GM18907 (cell line): ENCODE results near the gene AMBP.

ENCODE experiments used
- ATAC-seq: cut with Tn5 transposase; IDR thresholded peaks from one replicate; pipeline ENCODE4 v1.9.1; 2021; ENCODE audit warnings: mild to moderate bottlenecking, moderate library complexity; ENCODE audit not compliant: unreplicated experiment

The AMBP gene

DNA sequence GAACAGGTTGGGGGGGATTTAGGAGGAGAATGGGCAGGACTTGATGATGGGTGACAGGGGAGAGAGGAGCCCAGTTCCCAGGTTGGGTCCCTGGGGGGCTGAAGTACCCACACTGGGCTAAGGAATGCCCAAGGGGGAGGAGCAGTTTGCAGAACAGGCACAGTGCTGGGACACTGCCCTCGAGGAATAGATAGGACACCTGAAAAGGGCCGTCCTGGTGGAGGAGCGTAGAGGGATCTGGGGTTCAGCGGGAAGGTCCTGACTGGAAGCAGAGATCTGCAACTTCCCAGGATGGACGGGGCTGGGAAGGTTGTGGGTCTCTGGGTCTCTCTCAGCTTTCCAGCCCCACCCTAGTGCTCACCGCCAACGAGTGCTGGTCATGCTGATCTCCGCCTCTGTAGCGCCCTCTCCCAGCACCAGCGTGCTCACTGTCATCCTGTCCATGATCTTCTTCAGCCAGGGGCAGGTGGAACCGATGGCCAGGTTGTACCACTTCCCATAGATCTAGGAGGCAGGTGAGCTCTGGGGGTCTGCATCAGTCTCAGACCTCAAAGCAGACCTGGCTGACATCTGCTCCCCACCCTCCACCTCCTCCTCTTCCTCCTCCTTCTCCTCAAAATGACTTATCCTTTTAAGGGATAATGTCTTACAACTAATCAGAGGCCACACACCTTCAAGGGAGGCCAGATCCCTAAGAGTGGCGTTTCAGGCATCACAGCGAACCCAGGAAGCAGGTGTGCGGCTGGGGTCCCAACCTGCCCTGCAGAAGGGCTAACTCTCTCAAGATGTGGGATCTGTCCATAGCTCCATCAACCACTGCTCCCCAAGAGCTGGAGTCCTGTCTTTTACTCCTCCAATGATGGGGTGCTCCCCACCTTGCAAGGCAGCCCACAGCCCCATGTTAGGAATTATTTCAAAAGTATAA, 1.6 kb downstream of the AMBP start:
- no peak for ATAC-seq

DNA sequence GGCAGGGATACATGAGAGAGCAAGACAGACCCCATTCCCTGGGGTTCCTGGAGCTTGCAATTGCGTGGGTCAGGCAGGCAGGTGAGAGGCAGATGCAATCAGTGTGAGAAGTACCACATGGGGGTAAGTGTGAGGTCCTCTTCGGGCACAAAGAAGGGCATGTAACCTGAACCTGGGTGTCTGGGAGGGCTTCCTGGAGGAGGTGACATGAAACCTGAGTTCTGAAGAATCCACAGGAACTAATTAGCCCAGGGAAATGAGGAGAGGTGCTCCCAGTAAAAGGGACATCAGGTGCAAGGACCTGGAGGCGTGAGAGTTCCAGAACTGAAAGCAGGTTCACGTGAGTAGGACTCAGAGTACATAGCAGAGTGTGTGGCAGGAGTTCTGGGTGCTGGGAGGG, 2.5 kb downstream of the AMBP start:
- ATAC-seq, result no peak

DNA sequence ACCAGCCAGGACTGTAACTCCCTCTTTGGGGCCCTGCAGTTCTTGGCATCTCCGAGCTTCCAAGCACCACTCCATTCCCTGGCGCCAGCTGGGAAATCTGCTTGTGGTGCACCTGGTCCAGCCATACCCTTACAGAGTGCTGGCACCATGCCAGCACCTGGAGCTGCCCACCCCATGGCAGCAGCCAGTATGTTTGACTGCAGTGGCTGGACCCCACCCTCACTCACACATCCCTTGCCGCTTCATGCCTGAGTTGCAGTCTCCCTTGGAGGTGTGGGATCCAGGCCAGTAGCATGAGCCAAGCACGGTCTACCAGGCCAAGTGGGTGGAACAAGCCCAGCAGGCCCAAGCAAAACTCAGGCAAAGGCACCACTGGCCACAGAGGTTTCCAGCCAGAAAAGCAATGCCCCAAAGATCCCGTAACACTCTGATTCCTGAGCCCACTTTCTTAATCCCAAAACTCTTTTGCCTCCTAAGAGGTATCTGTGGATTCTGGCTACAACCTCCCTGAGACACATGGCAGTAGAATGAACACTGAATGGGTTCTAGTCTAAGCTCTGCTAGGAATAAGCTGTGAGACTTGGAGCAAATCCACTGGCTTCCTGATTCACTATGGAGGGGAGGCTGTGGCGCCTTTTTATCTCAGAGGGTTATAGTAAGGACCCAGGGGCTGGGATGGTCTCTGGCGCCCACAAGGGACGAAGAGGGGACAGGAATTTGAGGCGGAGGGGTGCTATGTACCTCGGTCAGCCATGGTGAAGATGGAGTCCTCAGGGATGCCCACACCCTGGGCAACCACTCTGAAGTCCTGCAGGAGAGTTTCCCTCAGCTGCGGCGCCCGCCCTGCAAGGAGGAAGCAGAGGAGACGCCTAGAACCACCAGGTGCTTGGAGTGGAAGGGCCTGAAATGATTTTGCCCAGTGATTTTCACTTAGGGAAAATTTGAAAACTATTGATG, 5.6 kb downstream of the AMBP start:
- no peak for ATAC-seq

DNA sequence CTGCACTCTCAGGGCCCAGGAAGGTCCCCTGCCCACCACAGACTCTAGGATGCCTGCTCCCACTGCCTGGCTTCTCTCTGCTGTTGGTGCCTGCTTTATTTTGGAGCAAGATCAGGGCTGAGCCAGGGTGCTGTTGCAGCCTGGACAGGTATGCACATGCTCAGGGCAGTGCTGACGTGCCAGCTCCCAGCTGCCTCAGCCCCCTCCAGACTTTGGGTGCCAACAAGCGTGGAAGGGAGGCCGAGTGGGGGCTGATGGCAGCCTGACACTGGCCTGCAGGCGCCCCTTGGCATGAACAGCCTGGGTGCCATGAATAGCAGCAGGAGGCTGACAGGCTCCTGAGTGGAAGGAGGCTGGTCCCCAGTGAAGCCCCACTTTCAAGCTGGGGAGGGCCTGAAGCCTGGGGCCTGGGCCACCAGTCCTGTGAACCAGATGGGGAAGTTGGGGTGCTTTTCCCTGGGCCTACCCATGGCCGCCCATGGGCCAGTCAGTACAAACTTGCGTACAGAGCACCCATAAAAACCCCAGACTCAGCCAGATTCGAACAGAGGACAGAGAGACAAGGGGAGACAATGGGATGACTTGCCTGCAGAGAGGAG, 6.8 kb downstream of the AMBP start:
- ATAC-seq, result no peak

DNA sequence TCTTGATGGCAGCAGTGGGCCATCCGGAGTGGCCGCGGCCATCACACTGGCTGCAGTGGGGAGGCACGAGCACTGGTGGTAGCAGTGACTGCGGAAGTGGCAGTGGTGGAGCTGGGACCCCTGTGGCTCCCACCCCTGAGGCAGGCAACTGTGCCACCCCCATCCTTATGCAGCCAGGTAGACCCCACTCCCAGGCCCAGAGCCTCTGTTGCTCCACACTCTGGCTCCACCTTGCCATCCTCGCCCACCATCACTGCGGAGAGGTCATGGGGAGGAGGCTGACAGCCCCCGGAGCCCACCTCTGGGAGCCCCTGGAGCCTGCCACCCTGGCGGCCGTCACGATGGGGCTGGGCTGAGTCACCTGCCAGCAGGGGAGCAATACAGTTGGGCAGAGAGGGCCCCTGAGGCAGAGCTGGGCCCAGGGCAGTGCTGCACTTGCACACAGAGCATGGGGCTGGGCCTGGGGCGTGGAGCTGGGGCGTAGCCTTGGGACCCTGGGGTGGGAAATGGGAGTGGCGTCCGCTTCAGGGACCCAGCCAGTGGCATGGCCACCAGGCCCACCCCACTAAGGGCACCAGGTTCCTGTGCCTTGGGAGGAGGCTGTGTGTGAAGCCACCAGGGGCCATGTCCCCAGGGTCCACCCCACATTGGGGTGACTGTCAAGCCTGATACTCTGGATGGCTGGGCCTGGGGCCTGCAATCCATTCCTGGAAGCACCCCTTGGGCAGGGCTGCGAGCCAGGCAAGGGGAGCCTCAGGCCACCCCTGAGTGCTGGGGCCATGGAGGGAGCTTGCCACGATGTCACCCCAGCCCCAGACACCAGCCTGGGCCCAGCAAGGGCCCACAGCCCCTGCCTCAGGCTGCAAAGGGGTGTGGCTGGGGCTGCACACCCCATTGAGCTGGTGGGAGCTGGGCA, 7.7 kb downstream of the AMBP start:
- no peak for ATAC-seq

DNA sequence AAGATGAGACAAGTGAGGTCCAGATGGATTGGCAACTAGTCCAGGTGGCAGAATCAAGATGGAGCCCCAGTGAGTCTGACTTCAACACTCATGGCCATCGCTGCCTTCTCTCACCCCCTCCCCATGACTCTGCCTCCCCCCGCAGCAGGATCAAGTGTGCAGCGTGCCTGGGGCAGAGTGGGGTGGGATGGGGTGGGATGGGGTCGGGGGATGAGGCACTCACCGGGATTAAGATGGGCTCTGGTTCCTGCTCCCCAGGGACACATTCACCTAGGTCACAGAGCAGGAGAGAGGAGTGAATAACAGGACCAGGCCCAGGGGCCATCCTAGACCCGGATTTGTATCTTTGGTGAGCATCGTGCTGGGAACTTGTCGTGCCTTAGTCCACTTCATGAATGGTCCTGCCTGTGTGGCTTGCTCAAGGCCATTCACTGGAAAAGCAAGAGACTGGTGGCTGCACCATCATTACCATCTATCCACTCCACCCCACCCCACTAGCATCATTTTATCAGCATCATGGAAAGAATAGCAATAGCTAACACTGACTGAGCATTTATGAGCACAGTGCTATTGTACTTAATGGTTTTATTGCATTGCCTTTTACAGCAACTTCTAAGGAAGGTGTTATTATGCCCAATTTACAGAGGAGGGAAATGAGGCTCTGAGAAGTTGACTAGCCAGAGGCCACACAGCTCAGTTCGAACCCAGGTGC, 8.5 kb downstream of the AMBP start:
- ATAC-seq, result no peak

DNA sequence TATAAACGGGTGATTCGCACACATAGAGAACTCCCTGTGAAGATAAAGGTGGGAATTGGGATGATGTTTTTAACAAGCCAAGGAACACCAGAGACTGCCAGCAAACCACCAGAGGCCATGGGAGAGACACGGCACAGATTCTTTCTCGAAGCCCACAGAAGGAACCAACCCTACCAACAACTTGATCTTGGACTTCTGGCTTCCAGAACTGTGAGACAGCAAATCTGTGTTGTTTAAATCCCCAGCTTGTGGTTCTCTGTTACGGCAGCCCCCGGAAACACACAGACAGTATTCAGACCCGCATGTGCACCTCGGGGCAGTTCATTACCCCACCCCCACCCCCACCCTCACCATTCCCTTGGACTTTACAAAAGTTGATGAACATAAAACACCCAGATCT, 12.8 kb downstream of the AMBP start:
- no peak for ATAC-seq

DNA sequence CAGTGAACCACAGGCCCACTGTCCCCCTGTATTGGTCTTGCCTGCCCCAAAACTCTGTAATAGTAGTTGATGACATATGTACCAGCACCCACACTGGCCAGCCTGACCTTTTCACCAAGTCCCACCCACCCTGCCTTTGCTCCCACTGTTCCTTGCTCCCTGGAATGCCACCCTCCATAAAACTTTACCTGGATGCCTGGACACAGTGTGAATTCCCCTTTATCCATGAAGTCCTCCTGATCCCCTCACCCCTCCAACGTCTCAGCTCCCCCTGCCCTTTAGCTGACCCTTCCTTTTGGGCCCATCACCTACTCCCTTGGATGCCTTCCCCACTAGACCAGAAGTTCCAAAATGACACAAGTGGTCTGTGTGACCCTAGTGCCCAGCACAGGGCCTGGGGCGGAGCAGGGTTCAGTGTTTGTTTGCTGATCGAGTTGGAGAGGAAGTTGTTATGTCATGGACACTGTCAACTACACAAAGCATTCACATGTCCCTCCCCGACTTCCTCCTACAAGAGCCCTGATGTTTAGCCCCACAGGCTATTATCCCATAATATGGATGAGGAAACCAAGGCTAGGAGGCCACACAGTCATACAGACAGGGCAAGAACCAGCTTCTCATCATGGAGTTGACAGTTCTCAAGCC, 16.1 kb downstream of the AMBP start:
- ATAC-seq, result no peak

DNA sequence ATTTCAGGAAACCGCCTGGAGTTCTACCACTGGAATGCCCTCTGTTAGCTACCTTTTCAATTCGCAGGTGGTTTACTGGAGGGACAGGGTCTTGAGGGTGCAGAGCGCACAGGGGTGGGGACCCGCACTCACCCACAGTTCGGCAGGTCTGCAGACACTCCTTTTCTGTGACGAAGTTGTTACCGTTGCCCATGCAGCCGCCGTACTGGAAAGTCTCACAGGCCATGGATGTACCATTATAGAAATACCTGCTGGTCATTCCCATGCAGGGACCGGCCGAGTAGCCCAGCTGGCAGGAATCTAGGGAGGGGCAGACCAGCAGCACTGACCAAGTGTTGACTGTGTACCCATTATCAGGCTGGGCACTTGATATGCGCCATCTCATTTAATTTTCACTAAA, 16.8 kb downstream of the AMBP start:
- ATAC-seq, result no peak

DNA sequence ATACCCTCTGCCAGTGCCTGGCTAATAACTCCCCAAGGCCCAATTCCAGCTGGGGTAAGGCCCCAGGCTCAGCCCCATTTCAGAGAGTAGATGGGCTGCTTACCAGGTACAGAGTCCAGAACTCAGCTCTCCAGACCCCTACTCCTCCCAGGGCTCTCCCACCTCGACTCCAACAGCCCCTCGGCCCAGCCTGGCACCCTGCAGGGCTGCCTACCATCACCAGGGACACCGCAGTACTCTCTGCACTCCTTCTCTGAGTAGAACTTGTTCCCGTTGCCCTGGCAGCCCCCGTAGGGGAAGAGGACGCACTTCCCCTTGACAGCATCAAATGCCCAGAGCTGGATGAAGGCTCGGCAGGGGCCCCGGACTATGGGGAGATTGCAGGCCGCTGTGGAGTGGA, 17.4 kb downstream of the AMBP start:
- ATAC-seq, result no peak

DNA sequence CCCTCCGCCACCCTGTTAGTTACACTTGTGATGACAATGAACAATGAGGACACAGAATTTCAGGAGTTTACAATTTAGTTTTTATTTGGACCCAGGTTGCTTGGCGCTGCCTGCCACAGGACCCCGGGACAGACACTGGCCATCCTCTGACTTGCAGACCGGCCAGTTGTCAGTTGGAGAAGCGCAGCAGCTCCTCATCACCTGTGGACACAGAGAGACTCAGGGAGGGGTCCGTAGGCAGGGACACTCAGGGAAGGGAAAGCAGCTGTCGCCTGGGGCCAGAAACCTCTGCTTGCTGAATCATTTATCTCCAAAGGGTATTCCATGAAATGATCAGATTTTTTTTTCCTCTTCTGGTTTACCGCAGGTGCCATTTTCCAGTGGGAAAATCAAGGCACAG, 18.0 kb downstream of the AMBP start:
- ATAC-seq, result no peak

DNA sequence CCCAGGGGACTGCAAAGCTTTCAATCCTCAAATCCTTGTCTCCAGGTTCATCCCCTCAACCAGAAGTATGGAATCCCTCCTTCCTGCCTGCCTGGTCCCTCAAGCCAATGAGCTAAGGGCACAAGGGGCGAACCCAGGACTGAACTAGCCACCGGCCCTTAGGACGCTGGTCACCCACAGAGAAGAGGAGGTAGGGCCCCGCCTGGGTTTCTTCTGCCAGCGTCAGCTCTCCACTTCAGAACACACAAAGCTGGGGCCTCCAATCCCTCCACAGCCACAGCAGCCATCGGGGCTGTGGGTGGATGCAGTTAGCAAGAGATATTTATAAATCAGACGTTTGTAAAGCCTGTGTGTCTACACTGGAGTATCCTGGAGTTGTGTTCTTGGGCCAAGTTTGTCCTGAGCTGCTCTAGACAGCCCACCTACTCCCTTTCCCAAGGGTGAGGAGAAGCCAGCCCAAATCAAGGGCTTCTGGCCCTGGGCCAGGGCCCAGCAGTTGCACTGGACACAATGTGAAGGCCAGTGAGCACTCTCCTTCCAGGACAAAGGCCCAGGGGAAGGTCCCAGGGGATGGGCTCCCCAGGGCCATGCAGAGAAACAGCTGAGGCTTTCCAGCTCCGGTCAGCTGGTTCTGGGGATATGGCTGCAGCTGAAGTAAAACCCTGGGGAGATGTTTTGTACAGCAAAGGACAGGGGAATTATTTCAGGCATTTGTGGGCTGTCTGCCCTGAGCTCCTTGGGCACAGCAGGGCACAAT, 18.9 kb downstream of the AMBP start:
- no peak for ATAC-seq

DNA sequence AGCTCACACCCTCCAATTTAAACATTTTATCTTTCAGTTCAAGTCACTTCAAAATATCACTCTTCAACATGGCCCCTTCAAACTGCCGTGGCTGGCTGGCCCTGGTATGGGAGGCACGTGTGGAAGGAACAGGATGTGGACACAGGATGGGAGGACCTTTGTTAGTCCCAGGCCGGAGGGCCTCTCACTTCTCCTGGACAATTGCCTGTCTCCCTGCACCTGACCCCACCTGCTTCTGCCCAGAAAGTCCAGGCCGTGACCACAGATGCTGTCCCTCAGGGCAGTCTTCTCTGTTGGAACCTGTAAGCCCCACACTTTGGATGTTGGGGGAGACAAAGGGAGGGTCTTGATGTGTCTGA, 19.4 kb downstream of the AMBP start:
- ATAC-seq, result no peak

DNA sequence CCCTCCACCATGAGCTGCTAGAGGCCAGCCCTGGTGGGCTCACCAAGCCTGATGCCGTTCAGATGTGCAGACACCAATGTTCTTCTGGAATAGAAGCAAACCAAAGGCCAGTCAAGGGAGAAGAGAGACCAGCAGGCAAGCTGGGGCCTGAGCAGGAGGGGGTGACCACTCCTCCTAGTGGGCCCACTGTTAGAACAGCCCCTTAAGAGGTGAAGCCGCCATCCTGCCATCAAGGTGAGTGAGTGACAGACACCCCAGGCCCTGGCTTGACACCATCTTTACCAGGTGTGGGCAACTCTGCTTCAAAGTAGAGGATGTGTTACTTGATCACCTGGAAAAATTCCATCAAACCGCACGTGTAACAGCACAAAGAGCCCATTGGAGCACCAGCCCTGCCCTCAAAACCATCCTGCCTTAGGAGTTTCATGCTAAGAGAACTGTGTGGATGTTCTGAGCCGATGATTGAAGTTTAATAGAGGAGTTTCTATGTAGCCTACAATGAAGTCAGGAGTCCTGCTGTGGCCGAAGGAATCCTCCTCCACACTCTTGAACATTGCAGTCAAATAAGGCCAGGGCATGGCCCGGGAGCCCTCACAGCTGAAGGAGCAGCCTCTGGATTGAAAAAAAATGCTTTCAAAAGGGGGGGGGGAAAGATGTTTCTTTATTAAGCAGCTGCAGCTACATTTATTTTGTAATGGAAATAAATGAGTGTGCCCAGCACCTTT, 20.8 kb downstream of the AMBP start:
- no peak for ATAC-seq

DNA sequence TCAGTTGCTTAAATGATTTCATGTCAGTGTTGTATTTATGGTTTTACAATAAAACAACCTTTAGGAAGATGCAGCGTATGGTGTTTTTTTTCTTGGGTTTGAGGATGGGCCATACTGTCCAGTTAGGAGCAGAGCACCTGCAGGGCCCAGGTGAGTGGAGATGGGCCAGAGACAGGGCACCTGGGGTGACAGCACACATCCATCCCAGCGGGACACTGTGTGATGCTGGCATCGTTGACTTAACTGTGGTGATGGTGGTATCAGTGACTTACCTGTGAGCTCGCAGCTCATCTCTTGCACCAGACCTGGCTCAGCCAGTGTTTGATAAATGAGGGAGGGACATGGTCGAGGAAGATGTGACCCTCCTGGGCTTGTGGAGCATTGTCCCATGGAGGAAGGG, 21.6 kb downstream of the AMBP start:
- ATAC-seq, result no peak

DNA sequence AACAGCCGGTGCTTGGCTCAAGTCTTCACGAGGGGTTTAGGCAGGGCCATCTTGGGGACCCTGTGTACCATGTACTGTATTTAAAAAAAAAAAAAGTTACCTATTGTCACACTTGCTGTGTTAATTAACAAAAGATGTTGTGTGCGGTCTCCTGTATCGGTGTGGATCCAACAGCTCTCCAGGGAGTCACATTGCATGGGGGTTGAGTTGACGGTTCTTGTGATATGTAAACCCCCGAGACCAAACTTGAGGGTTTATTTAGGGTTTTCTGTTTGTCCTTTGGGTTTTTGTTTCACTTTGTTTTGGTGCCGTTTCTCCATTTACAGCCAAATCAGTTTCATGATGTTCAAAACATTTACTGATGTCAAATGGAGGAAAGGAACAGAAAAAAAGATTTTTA, 22.2 kb downstream of the AMBP start:
- ATAC-seq, result no peak

DNA sequence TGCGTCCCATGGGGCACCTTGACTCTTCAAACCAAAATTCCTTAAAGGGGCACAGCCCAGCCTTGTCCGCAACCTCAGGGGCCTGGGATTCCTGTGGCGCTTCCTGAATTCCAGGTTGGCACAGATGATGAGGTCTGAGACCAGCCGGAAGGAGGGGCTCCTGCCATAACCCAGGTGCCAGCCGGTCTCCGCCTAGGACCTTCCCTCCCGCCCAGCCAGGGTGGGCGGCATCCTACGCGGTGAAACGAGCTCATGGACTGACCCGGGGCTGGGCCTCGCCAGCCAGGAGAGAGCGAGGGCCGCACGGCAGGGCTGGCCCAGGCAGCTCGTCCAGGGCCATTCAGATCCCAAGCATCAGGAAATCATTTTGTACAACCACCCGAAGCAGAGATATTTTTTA, 23.0 kb downstream of the AMBP start:
- ATAC-seq, result no peak

DNA sequence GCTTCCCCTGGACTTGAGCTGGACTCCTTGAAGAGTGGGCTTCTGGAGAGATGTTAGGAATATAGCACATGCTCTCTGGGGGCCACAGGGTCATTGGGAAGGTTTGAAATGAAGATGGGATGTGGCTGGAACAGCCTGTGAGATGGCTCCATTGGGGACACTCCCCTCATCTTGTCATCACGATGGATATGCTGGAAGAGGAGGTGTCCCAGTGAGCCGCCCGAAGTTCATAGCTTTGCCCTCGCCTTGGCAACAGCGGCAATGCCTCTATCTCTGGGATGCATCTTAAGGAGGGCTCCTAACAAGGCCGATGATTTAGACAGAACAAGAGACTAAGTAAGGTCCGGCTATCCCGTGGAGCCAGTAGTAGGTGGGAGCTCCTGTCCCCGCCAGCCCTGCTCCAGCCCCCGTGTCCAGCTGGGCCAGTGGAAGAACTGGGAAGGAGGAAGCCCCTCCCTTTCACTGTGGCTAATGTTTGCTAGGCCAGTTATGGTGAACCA, 23.9 kb downstream of the AMBP start:
- ATAC-seq, result no peak
